IPS-NIHi11 (cell line): Measurements from ENCODE around the gene NECAB2.
A peak's percentile ranks its signal among the peaks of the same experiment; 100 is the strongest.

Experiments
- DNase-seq: peaks from one replicate; pipeline ENCODE4 v3.0.0; 2012; ENCODE audit warnings: mixed read lengths, low spot score

Gene NECAB2

GRCh38 chr16:83992624-83993023, 24.6 kb downstream of the NECAB2 start:
- DNase-seq, result no peak

GRCh38 chr16:83994087-83994486, 26.0 kb downstream of the NECAB2 start:
- no peak for DNase-seq

DNA sequence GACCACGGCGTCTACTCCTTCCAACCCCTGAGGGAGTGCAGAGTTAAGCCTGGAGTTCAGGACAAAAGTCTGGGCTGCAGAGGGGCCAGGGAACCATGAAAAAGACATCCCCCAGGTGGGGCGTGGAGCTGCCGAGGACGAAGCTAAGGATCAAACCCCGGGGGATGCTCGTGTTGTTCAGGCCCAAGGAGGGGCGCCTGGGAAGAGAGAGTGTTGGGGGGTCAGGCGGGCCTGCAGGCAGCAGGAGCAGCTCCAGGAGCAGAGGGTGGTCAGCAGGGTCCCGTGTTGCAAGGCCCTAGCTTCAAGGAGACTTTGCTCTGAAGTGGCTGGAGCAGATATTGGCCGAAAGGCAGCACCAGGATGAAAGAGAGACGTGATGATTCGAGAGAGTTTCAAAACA, 26.7 kb downstream of the NECAB2 start:
- no peak for DNase-seq

DNA sequence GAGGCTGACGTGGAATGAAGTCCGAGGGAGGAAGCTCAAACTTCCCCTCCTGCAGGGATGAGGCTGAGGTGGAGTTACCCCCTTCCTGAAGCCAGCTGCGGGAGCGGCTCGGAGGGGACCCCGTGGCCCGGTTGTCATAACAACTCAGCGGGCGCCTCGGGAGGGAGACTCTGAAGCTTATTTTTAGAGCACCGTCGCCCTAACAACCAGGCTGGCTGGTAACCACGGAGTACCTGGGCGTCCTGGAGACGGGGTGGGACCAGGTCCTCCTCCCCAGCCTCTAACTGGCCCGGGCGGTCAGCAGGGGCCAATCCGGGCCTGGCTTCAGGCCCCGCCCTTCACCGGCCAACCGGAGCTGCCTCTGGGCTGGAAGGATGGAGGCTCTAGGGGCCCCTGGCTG, 27.7 kb downstream of the NECAB2 start:
- peak; percentile 95 for DNase-seq

DNA sequence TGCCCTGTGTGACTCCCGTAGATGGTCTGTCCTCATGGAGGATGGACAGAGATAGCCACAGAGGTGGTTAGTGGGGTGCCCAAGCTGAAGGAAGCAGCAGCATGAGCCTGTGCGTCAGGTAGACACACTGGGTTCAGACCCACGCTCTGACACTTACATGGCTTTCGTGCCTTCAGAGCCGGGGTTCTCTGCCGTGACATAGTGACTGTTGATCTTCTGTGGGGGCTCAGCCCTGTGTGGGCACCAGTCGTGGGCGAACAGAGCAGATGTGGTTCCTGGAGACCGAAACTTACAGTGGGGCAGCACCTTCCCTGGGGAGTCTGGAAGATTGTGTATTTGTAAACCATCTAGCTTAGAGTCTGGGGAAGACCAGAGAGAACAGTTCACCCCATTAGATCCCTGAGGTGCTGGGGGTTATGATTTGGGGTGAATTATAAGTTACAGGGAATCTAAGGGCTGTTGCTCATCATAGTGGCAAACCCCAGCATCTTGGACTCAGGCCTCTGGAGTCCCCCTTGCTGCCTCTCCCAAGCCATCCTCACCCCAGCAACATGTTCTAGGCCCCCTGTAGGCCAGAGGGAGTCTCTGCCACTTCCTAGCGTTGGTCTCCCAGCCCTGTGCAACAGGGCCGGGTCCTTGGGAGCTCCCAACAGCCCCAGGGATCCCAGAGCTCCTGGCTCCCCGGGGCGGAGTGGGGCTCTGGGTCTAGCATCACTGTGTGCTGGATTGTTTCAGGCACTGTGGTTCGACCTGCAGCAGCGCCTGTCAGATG, 28.6 kb downstream of the NECAB2 start:
- peak; percentile 50 for DNase-seq

DNA sequence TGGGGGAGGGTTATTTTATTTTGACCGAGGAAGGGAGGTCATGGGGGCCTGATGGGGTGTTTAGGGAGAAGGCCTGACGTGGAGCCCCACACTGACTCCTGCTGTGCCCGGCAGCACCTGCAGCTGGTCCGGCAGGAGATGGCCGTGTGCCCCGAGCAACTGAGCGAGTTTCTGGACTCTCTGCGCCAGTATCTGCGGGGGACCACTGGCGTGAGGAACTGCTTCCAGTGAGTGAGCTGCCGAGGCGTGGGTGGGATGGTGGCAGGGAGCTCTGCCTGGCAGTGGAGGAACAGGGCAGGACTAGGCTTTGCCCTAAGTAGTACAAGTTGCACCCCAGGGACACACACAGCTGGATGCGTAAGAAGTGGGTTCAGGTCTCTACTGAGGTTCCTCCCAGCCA, 30.0 kb downstream of the NECAB2 start:
- no peak for DNase-seq

DNA sequence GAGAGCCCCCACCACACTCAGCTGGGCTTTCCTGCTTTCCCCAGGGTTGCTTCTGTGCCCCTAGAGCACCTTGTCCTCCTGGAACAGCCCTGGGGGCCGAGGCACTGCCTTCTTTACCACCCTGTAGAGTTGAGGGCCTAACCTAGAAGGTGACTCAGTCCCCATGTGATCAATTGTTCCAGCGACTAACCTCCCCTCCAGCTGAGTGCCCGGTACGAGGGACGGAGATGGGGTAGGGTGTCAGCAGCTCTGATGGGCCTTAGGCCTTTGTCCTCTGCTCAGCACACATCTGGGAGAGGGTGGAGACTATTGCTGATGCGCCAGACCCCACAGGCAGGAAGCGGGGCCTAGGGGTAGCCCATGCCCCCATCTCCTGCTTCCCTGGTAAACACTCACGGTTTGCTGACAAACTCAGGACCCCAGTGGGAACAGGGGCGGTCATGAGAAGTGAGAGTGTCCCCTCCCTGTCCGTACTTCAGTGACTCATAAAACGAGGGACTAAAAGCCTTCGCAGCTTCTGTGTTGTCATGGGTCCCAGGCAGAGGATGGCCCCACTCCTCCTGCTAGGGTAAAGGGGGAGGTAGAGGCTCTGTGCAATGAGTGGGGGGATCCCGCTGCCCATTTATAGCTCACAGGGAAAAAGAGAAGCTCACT, 33.1 kb downstream of the NECAB2 start:
- DNase-seq, result no peak

DNA sequence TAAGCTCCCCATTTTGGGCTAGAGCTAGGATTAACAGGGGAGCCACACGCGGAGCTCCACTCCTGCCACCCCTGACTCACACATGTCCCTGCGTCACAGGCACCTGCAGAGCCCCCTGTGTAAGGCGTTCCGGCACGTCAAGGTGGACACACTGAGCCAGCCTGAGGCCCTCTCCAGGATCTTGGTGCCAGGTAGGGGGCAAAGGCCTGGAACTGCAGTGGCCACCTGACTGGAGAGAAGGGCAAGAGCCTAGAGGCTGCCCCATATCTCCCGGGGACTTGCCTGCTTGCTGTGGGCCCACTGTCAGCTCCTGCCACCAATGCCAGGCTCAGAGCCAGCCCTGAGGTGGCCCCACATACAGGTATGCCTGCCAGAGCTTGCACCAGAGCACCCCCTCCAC, 33.7 kb downstream of the NECAB2 start:
- no peak for DNase-seq

- no peak for DNase-seq
Measured at GRCh38 chr16:84003038-84003437, 35.0 kb downstream of the NECAB2 start.

- no peak for DNase-seq
Measured at GRCh38 chr16:84004442-84004841, 36.4 kb downstream of the NECAB2 start.

- no peak for DNase-seq
Measured at GRCh38 chr16:84005391-84005790, 37.3 kb downstream of the NECAB2 start.

DNA sequence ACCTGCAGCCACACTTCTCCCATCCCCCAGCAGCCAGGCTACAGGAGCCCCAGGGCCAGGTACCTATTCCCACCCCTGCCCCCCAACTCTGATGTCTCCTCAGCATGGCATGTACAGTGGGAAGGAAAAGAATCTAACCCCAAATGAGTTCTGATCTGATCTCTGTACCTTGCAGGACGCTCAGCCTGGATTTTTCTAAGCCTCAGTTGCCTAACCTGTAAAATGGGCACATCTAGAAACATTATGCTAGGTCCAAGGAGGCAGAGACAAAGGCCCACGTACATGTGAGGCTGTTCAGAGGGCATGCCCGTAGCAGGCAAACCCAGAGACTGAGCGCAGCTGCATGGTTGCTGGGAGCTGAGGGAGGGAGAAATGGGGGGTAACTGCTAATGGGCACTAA, 39.5 kb downstream of the NECAB2 start:
- no peak for DNase-seq

DNA sequence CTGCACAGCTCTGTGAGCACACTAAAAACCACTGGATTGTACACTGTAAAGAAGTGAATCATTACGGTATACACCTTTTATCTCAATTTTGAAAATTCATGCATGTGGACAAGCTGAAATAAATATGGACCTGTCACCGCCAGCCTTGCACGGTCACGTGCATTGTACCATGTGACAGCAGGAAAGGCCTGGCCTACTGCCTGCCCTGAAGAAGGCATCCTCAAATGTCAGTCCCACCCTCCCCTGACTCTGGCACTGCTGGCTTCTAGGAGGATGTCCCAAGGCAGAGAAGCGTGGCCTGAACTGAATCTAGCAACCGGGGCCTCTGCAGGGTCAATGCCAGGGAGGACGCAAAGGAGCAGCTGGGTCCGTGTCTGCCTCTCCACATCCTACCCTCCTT, 39.9 kb downstream of the NECAB2 start:
- no peak for DNase-seq

DNA sequence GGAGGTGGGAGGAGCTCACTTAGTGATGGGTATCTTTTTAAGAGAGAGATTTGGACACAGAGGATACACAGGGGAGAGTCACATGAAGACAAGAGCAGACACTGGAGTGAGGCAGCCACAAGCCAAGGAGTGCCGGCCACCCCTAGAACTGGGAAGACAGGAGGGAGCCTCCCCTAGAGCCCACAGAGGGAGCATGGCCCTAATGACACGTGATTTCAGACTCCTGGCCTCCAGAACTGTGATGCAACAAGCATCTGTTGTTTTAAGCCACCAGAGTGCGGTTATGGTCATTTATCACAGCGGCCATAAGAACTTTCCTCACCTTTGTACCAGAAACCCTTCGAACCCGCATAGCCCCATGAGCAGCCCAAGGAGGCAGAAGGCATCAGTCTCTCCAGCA, 41.2 kb downstream of the NECAB2 start:
- DNase-seq, result no peak

GRCh38 chr16:84013787-84014569, 45.9 kb downstream of the NECAB2 start:
- peak; percentile 94 for DNase-seq

- no peak for DNase-seq
Measured at GRCh38 chr16:84014570-84015327, 46.7 kb downstream of the NECAB2 start.

DNA sequence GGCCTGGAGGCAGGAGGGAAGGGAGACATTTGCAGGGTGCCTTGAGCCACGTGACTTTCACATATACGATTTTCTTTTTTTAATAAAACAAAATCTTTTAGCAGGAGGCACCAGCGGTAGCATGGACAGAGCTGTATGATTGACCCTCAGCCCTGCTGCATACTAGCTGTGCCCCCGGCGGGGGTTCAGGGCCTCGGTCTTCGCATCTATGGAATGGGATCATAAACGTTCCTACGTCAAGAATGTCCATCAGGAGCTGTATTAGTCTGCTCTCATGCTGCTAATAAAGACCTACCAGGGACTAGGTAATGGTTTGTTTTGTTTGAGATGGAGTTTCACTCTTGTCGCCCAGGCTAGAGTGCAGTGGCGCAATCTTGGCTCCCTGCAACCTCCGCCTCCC, 47.4 kb downstream of the NECAB2 start:
- DNase-seq, result no peak

DNA sequence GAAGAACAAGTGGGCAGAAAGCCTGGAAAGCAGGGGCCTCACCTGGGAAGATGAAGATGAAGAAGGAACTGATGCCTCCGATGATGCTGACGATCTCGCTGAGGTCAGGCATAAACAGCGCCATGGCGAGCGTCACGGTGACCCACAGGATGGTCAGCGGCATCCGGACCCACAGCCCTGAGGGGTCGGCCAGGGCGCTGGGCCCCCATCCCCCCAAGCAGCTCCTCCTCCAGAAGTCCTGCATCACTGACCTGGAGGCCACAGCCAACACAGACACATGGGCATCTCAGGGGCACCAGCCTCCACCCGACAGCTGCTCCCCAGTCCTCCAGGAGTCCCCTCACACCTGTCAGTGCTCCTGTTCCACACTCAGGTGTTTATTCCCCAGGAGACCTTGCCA, 48.4 kb downstream of the NECAB2 start:
- DNase-seq, result no peak

DNA sequence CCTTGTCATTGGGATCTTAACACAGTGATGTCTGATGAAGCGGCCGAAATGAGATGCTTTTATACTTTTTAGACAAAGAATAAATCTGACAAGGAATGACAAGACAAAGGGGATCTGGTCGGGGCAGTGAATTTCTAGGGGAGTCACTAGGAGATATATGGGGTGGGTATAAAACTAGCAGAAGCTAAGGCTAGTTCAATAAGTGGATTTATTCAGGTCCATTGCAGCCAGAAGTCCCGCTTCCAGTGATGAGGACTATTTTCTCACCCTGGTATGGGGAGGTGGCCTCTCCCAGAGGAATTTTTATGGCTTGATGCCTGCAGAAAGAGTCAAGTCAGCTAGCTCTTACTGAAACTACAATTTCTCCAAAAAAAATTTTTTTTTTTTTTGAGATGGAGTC, 50.7 kb downstream of the NECAB2 start:
- no peak for DNase-seq

- DNase-seq, result no peak
Measured at GRCh38 chr16:84020353-84020752, 52.3 kb downstream of the NECAB2 start.

DNA sequence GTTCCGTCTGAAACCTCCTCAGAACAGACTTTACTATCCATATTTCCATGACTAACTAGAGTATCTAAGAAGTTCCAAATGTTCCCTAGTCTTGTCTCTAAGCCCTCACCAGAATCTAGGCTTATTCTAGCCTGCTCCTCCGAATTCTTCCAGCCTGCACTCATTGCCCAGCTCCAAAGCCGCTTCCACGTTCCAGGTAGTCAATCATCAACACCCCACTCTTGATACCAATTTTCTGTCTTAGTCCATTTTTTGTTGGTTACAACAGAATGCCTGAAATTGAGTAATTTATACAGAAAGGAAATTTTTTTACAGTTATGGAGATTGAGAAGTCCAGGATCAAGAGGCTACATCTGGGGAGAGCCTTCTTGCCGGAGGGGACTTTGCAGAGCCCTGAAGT, 53.4 kb downstream of the NECAB2 start:
- no peak for DNase-seq

DNA sequence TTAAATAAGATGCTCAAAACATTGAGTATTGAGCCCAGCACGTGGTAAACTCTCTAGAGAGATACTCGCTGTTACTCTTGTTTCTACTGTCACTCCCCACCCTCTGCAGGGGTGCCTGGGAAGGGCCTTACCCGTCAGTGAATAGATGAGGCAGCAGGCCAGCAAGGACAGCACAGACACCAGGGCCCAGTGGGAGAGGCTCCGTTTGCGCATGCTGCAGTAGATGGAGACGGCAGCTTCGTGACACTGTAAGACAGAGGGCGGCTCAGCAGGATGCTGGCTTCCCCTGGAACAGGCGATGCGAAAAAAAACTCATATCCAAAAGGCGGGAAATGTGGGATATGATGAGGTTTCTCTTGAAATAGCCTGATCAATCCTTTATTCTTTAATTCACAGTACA, 54.6 kb downstream of the NECAB2 start:
- no peak for DNase-seq
